ENCODE data around the gene TEX19. TPM values are rescaled to one million over a fixed set of nuclear protein-coding genes. Genes with fewer than 3 reads are reported as not detected.

The TEX19 gene
- total and polyA plus RNA-seq, 2 of the 4 experiments (the other 2 are of a cell fraction) = under 0.01 to 0.03 TPM

DNA sequence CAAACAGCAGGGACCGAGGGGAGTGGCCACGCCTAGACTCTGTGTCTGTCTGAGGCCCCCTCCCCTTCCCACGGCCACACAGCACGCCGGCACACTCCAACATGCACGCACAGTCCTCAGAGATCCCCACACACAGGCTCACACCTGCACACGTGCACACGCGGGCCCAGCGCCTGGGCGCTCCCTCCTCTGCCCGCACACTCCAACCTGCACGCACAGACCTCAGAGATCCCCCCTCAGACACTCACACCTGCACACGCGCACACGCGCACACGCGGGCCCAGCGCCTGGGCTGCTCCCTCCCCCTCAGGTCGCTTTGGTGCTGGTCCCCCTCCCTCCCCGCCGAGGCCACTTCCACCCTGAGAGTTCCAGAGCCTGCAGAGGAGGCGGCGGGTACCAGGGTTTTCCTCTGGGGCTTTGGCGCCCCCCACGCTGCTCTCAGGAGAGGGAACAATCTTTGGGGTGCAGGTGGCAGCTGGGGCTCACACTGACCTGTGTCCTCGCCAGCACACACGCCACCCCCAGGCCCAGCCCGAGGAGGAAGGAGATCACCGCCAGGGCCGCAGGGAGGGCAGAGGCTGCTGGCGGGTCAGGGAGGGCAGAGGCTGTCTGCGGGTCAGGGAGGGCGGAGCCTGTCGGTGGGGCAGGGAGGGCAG is 43.2 kb upstream of the TEX19 start:
- Histone ChIP-seq H3K4me1 (ENCODE audit: control insufficient read depth, insufficient read depth, low read length) (no peaks in the 10 kb centered on the region), H3K9ac (ENCODE audit: low read depth, low read length) (no peak overlapping the region), H3K4ac (ENCODE audit: low read depth, low read length) (no peak overlapping the region), H2AFZ (replicated peaks; ENCODE audit: low read length, poor library complexity) (no peak overlapping the region), H3K18ac (ENCODE audit: low read depth, low read length) (no peak overlapping the region), H4K8ac (ENCODE audit: low read depth in 2 of 2, low read length in 2 of 2) (no peak overlapping the region), H3K9me1 (ENCODE audit: insufficient read depth, low read length) (peaks cover 7% of the 10 kb centered on the region; the same call in 1 of the 2 replicates), H3K4me3 (ENCODE audit: insufficient read depth, low read depth, low read length) (no peak overlapping the region), H3K79me1 (ENCODE audit: low read depth in 1 of 2, low read length in 2 of 2) (no peaks in the 10 kb centered on the region), H4K20me1 (ENCODE audit: insufficient read depth, low read length) (no peaks in the 10 kb centered on the region; the same call in 1 of the 2 replicates), H3K36me3 (ENCODE audit: control insufficient read depth, insufficient read depth, low read length) (no peaks in the 10 kb centered on the region), H3K56ac (ENCODE audit: extremely low read depth, insufficient read depth, low read length) (no peak overlapping the region), H3K4me2 (ENCODE audit: low read depth, low read length) (no peak overlapping the region), H2BK20ac (ENCODE audit: low read depth, low read length) (no peak overlapping the region), H4K91ac (ENCODE audit: insufficient read depth, low read depth, low read length) (no peak overlapping the region), H3K27me3 (ENCODE audit: control insufficient read depth, insufficient read depth, low read length) (peaks cover 39% of the 10 kb centered on the region), H2AK5ac (ENCODE audit: low read depth, low read length) (no peak overlapping the region), H4K5ac (ENCODE audit: low read depth, low read length) (no peak overlapping the region), H3K23ac (ENCODE audit: low read depth, low read length) (no peak overlapping the region), H2AK9ac (replicated peaks; ENCODE audit: low read depth, low read length, poor library complexity) (no peak overlapping the region), H2BK15ac (ENCODE audit: low read depth, low read length) (no peak overlapping the region), H2BK120ac (ENCODE audit: low read depth, low read length) (no peak overlapping the region), H2BK5ac (ENCODE audit: low read depth, low read length, poor library complexity, severe bottlenecking) (no peak overlapping the region), H3K27ac (ENCODE audit: insufficient read depth, low read length) (no peak overlapping the region), H3K9me3 (ENCODE audit: control insufficient read depth, insufficient read depth, low read length) (no peaks in the 10 kb centered on the region), H3K14ac (replicated peaks; ENCODE audit: low read depth, low read length) (no peak overlapping the region)
- peak; percentile 19; the same call in 1 of the 2 replicates for ATAC-seq (ENCODE audit: low read depth)
- BruUV-seq (replicated peaks) = no TSS peak
- ChIA-PET POLR2A (ENCODE audit: unreplicated experiment) (no interaction called here), CTCF (no interaction called here)
- intact Hi-C loops (cut with micrococcal nuclease) = no loop called here
- 23% methylated on average over 14 of the region's 36 CpGs; no CpG with 5 or more reads in 1 of the 2 experiments for WGBS, 2 experiments (ENCODE audit: extremely low coverage in 2 of 2, insufficient read length in 1 of 2)
- dilution Hi-C loops (cut with HindIII; ENCODE audit: low sequenced_read_pairs, unreplicated experiment) = no loop called here
- TF ChIP-seq FOS (IDR thresholded peaks at IDR 0.05; ENCODE audit: low read depth, low read length) = no peak
- TF ChIP-seq, protein P1, sequence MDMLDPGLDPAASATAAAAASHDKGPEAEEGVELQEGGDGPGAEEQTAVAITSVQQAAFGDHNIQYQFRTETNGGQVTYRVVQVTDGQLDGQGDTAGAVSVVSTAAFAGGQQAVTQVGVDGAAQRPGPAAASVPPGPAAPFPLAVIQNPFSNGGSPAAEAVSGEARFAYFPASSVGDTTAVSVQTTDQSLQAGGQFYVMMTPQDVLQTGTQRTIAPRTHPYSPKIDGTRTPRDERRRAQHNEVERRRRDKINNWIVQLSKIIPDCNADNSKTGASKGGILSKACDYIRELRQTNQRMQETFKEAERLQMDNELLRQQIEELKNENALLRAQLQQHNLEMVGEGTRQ (IDR thresholded peaks at IDR 0.05; ENCODE audit: low read depth, low read length) = no peak
- TF ChIP-seq, protein P2, sequence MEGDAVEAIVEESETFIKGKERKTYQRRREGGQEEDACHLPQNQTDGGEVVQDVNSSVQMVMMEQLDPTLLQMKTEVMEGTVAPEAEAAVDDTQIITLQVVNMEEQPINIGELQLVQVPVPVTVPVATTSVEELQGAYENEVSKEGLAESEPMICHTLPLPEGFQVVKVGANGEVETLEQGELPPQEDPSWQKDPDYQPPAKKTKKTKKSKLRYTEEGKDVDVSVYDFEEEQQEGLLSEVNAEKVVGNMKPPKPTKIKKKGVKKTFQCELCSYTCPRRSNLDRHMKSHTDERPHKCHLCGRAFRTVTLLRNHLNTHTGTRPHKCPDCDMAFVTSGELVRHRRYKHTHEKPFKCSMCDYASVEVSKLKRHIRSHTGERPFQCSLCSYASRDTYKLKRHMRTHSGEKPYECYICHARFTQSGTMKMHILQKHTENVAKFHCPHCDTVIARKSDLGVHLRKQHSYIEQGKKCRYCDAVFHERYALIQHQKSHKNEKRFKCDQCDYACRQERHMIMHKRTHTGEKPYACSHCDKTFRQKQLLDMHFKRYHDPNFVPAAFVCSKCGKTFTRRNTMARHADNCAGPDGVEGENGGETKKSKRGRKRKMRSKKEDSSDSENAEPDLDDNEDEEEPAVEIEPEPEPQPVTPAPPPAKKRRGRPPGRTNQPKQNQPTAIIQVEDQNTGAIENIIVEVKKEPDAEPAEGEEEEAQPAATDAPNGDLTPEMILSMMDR (conservative IDR thresholded peaks at IDR 0.05; ENCODE audit: low read depth, low read length) = no peak
- no peak for TF ChIP-seq RCOR1 (IDR thresholded peaks at IDR 0.05; ENCODE audit: insufficient replicate concordance, low read length)
- TF ChIP-seq MXI1 (IDR thresholded peaks at IDR 0.05; ENCODE audit: borderline replicate concordance, low read depth, low read length) = no peak
- TF ChIP-seq RFX5 (IDR thresholded peaks at IDR 0.05; ENCODE audit: low read depth, low read length) = no peak
- no peak for TF ChIP-seq BHLHE40 (IDR thresholded peaks at IDR 0.05; ENCODE audit: low read depth, low read length)
- TF ChIP-seq CEBPB (IDR thresholded peaks at IDR 0.05; ENCODE audit: low read depth, low read length) = no peak
- no peak for TF ChIP-seq CHD1 (IDR thresholded peaks at IDR 0.05; ENCODE audit: low read depth, low read length)
- no peak for TF ChIP-seq POLR2A (IDR thresholded peaks at IDR 0.05; ENCODE audit: low read depth, low read length)
- TF ChIP-seq MAFK (IDR thresholded peaks at IDR 0.05; ENCODE audit: low read depth, low read length) = no peak
- TF ChIP-seq SMC3 (IDR thresholded peaks at IDR 0.05; ENCODE audit: low read depth, low read length) = no peak
- no peak for TF ChIP-seq RAD21 (IDR thresholded peaks at IDR 0.05; ENCODE audit: low read length)
- TF ChIP-seq, protein P3, sequence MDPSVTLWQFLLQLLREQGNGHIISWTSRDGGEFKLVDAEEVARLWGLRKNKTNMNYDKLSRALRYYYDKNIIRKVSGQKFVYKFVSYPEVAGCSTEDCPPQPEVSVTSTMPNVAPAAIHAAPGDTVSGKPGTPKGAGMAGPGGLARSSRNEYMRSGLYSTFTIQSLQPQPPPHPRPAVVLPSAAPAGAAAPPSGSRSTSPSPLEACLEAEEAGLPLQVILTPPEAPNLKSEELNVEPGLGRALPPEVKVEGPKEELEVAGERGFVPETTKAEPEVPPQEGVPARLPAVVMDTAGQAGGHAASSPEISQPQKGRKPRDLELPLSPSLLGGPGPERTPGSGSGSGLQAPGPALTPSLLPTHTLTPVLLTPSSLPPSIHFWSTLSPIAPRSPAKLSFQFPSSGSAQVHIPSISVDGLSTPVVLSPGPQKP (IDR thresholded peaks at IDR 0.05; ENCODE audit: borderline replicate concordance, low read depth, low read length) = no peak
- no peak for TF ChIP-seq NFE2L2 (IDR thresholded peaks at IDR 0.05; ENCODE audit: low read depth, low read length)
- no peak for TF ChIP-seq MAZ (IDR thresholded peaks at IDR 0.05; ENCODE audit: borderline replicate concordance, low read depth, low read length)
- in situ Hi-C loops (cut with MboI; ENCODE audit: low sequenced_read_pairs) = no loop called here
- no peak for DNase-seq

All from IMR-90 (cell line).